ENCODE measurements around the gene BEX4.

DNA sequence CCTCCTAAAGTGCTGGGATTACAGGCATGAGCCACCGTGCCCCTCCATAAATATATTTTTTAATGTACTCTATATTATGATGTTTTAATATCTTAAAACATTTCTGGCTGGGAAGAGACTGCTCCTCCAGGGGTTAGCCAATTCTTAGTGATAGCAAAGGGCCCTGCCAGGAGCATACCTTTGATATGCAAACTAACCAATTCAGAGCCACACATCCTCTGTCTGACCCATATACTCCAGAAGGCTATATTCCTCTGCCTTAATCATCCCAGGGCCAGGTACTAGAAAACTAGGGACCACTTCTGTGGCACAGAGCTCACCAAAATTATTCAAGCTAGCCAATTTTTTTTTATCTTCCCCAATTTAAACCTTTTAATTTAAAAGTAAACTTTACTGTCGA, 43.6 kb upstream of the BEX4 start:
- TF ChIP-seq ZNF343 (CRISPR knock-in tag; IDR thresholded peaks at IDR 0.05) (no peak), ZNF724P (CRISPR knock-in tag; IDR thresholded peaks at IDR 0.05; ENCODE audit: borderline replicate concordance) (no peak), MED8 (CRISPR knock-in tag; IDR thresholded peaks at IDR 0.05; ENCODE audit: insufficient replicate concordance) (no peak), STAT5B (CRISPR knock-in tag; IDR thresholded peaks at IDR 0.05) (no peak), CENPT (CRISPR knock-in tag; IDR thresholded peaks at IDR 0.05; ENCODE audit: low read depth) (no peak), EZH2 (conservative IDR thresholded peaks at IDR 0.05; ENCODE audit: low read depth, low read length) (no peak), POLR2AphosphoS2 (IDR thresholded peaks at IDR 0.05; ENCODE audit: low read depth, low read length) (no peak), XBP1 (CRISPR knock-in tag; IDR thresholded peaks at IDR 0.05) (no peak), EP300 (IDR thresholded peaks at IDR 0.05; ENCODE audit: low read depth in 2 of 2, low read length in 2 of 2) (no peak), EP300 (CRISPR knock-in tag; IDR thresholded peaks at IDR 0.05; ENCODE audit: borderline replicate concordance) (no peak)
- TF ChIP-seq, protein P1, sequence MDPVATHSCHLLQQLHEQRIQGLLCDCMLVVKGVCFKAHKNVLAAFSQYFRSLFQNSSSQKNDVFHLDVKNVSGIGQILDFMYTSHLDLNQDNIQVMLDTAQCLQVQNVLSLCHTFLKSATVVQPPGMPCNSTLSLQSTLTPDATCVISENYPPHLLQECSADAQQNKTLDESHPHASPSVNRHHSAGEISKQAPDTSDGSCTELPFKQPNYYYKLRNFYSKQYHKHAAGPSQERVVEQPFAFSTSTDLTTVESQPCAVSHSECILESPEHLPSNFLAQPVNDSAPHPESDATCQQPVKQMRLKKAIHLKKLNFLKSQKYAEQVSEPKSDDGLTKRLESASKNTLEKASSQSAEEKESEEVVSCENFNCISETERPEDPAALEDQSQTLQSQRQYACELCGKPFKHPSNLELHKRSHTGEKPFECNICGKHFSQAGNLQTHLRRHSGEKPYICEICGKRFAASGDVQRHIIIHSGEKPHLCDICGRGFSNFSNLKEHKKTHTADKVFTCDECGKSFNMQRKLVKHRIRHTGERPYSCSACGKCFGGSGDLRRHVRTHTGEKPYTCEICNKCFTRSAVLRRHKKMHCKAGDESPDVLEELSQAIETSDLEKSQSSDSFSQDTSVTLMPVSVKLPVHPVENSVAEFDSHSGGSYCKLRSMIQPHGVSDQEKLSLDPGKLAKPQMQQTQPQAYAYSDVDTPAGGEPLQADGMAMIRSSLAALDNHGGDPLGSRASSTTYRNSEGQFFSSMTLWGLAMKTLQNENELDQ (CRISPR knock-in tag; IDR thresholded peaks at IDR 0.05; ENCODE audit: borderline replicate concordance): no peak
- TF ChIP-seq, protein P2, sequence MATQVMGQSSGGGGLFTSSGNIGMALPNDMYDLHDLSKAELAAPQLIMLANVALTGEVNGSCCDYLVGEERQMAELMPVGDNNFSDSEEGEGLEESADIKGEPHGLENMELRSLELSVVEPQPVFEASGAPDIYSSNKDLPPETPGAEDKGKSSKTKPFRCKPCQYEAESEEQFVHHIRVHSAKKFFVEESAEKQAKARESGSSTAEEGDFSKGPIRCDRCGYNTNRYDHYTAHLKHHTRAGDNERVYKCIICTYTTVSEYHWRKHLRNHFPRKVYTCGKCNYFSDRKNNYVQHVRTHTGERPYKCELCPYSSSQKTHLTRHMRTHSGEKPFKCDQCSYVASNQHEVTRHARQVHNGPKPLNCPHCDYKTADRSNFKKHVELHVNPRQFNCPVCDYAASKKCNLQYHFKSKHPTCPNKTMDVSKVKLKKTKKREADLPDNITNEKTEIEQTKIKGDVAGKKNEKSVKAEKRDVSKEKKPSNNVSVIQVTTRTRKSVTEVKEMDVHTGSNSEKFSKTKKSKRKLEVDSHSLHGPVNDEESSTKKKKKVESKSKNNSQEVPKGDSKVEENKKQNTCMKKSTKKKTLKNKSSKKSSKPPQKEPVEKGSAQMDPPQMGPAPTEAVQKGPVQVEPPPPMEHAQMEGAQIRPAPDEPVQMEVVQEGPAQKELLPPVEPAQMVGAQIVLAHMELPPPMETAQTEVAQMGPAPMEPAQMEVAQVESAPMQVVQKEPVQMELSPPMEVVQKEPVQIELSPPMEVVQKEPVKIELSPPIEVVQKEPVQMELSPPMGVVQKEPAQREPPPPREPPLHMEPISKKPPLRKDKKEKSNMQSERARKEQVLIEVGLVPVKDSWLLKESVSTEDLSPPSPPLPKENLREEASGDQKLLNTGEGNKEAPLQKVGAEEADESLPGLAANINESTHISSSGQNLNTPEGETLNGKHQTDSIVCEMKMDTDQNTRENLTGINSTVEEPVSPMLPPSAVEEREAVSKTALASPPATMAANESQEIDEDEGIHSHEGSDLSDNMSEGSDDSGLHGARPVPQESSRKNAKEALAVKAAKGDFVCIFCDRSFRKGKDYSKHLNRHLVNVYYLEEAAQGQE (IDR thresholded peaks at IDR 0.05; ENCODE audit: borderline replicate concordance in 1 of 2, low read depth in 1 of 2, low read length in 2 of 2): no peak
- TF ChIP-seq, protein P3, sequence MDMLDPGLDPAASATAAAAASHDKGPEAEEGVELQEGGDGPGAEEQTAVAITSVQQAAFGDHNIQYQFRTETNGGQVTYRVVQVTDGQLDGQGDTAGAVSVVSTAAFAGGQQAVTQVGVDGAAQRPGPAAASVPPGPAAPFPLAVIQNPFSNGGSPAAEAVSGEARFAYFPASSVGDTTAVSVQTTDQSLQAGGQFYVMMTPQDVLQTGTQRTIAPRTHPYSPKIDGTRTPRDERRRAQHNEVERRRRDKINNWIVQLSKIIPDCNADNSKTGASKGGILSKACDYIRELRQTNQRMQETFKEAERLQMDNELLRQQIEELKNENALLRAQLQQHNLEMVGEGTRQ (IDR thresholded peaks at IDR 0.05; ENCODE audit: low read depth, low read length): no peak
- TF ChIP-seq, protein P3 (CRISPR knock-in tag; IDR thresholded peaks at IDR 0.05; ENCODE audit: borderline replicate concordance): no peak
- TF ChIP-seq, protein P4, sequence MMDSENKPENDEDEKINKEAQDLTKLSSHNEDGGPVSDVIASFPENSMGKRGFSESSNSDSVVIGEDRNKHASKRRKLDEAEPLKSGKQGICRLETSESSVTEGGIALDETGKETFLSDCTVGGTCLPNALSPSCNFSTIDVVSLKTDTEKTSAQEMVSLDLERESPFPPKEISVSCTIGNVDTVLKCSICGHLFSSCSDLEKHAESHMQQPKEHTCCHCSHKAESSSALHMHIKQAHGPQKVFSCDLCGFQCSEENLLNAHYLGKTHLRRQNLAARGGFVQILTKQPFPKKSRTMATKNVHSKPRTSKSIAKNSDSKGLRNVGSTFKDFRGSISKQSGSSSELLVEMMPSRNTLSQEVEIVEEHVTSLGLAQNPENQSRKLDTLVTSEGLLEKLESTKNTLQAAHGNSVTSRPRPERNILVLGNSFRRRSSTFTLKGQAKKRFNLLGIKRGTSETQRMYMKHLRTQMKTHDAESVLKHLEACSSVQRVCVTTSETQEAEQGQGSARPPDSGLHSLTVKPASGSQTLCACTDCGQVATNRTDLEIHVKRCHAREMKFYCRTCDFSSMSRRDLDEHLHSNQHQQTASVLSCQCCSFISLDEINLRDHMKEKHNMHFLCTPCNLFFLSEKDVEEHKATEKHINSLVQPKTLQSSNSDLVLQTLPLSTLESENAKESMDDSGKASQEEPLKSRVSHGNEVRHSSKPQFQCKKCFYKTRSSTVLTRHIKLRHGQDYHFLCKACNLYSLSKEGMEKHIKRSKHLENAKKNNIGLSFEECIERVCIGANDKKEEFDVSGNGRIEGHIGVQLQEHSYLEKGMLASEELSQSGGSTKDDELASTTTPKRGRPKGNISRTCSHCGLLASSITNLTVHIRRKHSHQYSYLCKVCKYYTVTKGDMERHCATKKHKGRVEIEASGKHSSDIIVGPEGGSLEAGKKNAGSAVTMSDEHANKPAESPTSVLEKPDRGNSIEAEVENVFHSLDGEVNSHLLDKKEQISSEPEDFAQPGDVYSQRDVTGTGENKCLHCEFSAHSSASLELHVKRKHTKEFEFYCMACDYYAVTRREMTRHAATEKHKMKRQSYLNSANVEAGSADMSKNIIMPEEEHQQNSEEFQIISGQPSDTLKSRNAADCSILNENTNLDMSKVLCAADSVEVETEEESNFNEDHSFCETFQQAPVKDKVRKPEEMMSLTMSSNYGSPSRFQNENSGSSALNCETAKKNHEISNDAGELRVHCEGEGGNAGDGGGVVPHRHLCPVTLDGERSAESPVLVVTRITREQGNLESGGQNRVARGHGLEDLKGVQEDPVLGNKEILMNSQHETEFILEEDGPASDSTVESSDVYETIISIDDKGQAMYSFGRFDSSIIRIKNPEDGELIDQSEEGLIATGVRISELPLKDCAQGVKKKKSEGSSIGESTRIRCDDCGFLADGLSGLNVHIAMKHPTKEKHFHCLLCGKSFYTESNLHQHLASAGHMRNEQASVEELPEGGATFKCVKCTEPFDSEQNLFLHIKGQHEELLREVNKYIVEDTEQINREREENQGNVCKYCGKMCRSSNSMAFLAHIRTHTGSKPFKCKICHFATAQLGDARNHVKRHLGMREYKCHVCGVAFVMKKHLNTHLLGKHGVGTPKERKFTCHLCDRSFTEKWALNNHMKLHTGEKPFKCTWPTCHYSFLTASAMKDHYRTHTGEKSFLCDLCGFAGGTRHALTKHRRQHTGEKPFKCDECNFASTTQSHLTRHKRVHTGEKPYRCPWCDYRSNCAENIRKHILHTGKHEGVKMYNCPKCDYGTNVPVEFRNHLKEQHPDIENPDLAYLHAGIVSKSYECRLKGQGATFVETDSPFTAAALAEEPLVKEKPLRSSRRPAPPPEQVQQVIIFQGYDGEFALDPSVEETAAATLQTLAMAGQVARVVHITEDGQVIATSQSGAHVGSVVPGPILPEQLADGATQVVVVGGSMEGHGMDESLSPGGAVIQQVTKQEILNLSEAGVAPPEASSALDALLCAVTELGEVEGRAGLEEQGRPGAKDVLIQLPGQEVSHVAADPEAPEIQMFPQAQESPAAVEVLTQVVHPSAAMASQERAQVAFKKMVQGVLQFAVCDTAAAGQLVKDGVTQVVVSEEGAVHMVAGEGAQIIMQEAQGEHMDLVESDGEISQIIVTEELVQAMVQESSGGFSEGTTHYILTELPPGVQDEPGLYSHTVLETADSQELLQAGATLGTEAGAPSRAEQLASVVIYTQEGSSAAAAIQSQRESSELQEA (CRISPR knock-in tag; IDR thresholded peaks at IDR 0.05; ENCODE audit: not compliant biosample characterization): no peak
